SKM-1 (cell line): Measurements from ENCODE around the gene CCDC178.

Experiments
- DNase-seq: peaks from one replicate; lab custom pipeline; 2025; ENCODE audit not compliant: unreplicated experiment; lab: John Stamatoyannopoulos, UW

CCDC178 gene

GRCh38 chr18:32922951-32923430, 517.5 kb downstream of the CCDC178 start:
- DNase-seq: peak; percentile 23

GRCh38 chr18:32920796-32921787, 519.4 kb downstream of the CCDC178 start:
- DNase-seq: peak; percentile 46

GRCh38 chr18:32919799-32920198, 520.7 kb downstream of the CCDC178 start:
- peak; percentile 38 for DNase-seq

- DNase-seq: no peak
Measured at GRCh38 chr18:32918692-32919250, 521.8 kb downstream of the CCDC178 start.

- DNase-seq: no peak
Measured at GRCh38 chr18:32915516-32915915, 525.0 kb downstream of the CCDC178 start.

- no peak for DNase-seq
Measured at GRCh38 chr18:32911660-32912284, 528.7 kb downstream of the CCDC178 start.

- no peak for DNase-seq
Measured at GRCh38 chr18:32910694-32911296, 529.7 kb downstream of the CCDC178 start.

GRCh38 chr18:32909798-32910561, 530.5 kb downstream of the CCDC178 start:
- peak; percentile 25 for DNase-seq

GRCh38 chr18:32908424-32908805, 532.1 kb downstream of the CCDC178 start:
- DNase-seq: no peak

GRCh38 chr18:32907648-32908423, 532.7 kb downstream of the CCDC178 start:
- no peak for DNase-seq

GRCh38 chr18:32907311-32907585, 533.3 kb downstream of the CCDC178 start:
- DNase-seq: no peak

- DNase-seq: no peak
Measured at GRCh38 chr18:32906506-32907310, 533.8 kb downstream of the CCDC178 start.

- DNase-seq: no peak
Measured at GRCh38 chr18:32905651-32906050, 534.9 kb downstream of the CCDC178 start.

- no peak for DNase-seq
Measured at GRCh38 chr18:32902568-32903330, 537.8 kb downstream of the CCDC178 start.

- no peak for DNase-seq
Measured at GRCh38 chr18:32899819-32900218, 540.7 kb downstream of the CCDC178 start.

GRCh38 chr18:32896776-32897547, 543.6 kb downstream of the CCDC178 start:
- no peak for DNase-seq

GRCh38 chr18:32893915-32894314, 546.6 kb downstream of the CCDC178 start:
- no peak for DNase-seq

GRCh38 chr18:32891797-32892196, 548.7 kb downstream of the CCDC178 start:
- no peak for DNase-seq
